Liver (tissue), 9 donors: Measurements from ENCODE around the gene OSCP1. TPM values are rescaled to one million over a fixed set of nuclear protein-coding genes. Genes with fewer than 3 reads are reported as not detected.

Source experiments
- DNase-seq: peaks from one replicate; pipeline ENCODE4 v3.0.0-alpha.2; 2017; ENCODE audit warnings: low spot score
- H3K27ac ChIP-seq, 2 donors: one replicate each; pipeline ENCODE4 v1.7.0; 2013; ENCODE audit warnings: inconsistent platforms in 2 of 2, low read length in 2 of 2, control low read depth in 1 of 2, low read depth in 1 of 2, mild to moderate bottlenecking in 1 of 2
- H3K27me3 ChIP-seq, 4 donors: one replicate each; pipeline versions ENCODE4 v1.6.1 to v1.7.0; 2013; ENCODE audit warnings: low read length in 3 of 4, inconsistent platforms in 1 of 4, mild to moderate bottlenecking in 1 of 4, moderate library complexity in 1 of 4; ENCODE audit not compliant: control insufficient read depth in 4 of 4, insufficient read depth in 4 of 4
- H3K36me3 ChIP-seq, 4 donors: one replicate each; pipeline versions ENCODE4 v1.6.1 to v1.7.0; 2013; ENCODE audit warnings: low read length in 3 of 4, mild to moderate bottlenecking in 3 of 4, low read depth in 1 of 4, moderate library complexity in 1 of 4; ENCODE audit not compliant: control insufficient read depth in 4 of 4, insufficient read depth in 3 of 4
- H3K4me1 ChIP-seq, 4 donors: one replicate each; pipeline versions ENCODE4 v1.6.1 to v1.7.0; 2013; ENCODE audit warnings: low read length in 3 of 4, mild to moderate bottlenecking in 3 of 4, moderate library complexity in 1 of 4; ENCODE audit not compliant: control insufficient read depth in 4 of 4, insufficient read depth in 4 of 4
- H3K4me3 ChIP-seq, 3 donors: one replicate each; pipeline versions ENCODE4 v1.6.1 to v1.7.0; 2013; ENCODE audit warnings: low read length in 3 of 3, control low read depth in 1 of 3, low read depth in 1 of 3, mild to moderate bottlenecking in 1 of 3
- H3K9ac ChIP-seq, 2 donors: one replicate each; pipeline ENCODE4 v1.7.0; 2013; ENCODE audit warnings: low read length in 2 of 2, mild to moderate bottlenecking in 2 of 2, moderate library complexity in 2 of 2, control low read depth in 1 of 2, low read depth in 1 of 2
- H3K9me3 ChIP-seq, 4 donors: one replicate each; pipeline versions ENCODE4 v1.6.1 to v1.7.0; 2013; ENCODE audit warnings: low read length in 3 of 4; ENCODE audit not compliant: control insufficient read depth in 4 of 4
- EGR1 ChIP-seq, 2 donors: IDR thresholded peaks; 2 replicates each; pipeline ENCODE4 v1.6.1; 2016 to 2018; ENCODE audit warnings: antibody characterized with exemption in 2 of 2, low read depth in 2 of 2
- FOXA2 ChIP-seq: IDR thresholded peaks from 2 replicates; pipeline ENCODE4 v1.6.1; 2016; ENCODE audit warnings: antibody characterized with exemption
- GABPA ChIP-seq, 2 donors: IDR thresholded peaks in 1 of 2; conservative IDR thresholded peaks in 1 of 2; 2 replicates each; pipeline ENCODE4 v1.6.1; 2016; ENCODE audit warnings: antibody characterized with exemption in 2 of 2, mild to moderate bottlenecking in 1 of 2, moderate library complexity in 1 of 2
- HNF4A ChIP-seq, 2 donors: conservative IDR thresholded peaks; 2 replicates each; pipeline ENCODE4 v1.6.1; 2016; ENCODE audit warnings: antibody characterized with exemption in 2 of 2, mild to moderate bottlenecking in 2 of 2
- HNF4G ChIP-seq: IDR thresholded peaks from 2 replicates; pipeline ENCODE4 v1.6.1; 2016; ENCODE audit warnings: antibody characterized with exemption
- JUND ChIP-seq, 2 donors: IDR thresholded peaks; 2 replicates each; pipeline ENCODE4 v1.6.1; 2016; ENCODE audit warnings: antibody characterized with exemption in 2 of 2
- NR2F2 ChIP-seq: IDR thresholded peaks from 2 replicates; pipeline ENCODE4 v1.6.1; 2016; ENCODE audit warnings: antibody characterized with exemption
- RAD21 ChIP-seq, 2 donors: IDR thresholded peaks; 2 replicates each; pipeline ENCODE4 v1.6.1; 2016; ENCODE audit warnings: antibody characterized with exemption in 2 of 2, mild to moderate bottlenecking in 2 of 2
- RXRA ChIP-seq, 2 donors: IDR thresholded peaks; 2 replicates each; pipeline ENCODE4 v1.6.1; 2017 to 2018; ENCODE audit warnings: antibody characterized with exemption in 2 of 2, mild to moderate bottlenecking in 1 of 2
- SP1 ChIP-seq: IDR thresholded peaks from 2 replicates; pipeline ENCODE4 v1.6.1; 2018; ENCODE audit warnings: antibody characterized with exemption, mild to moderate bottlenecking
- TAF1 ChIP-seq: conservative IDR thresholded peaks from 2 replicates; pipeline ENCODE4 v1.6.1; 2016; ENCODE audit warnings: antibody characterized with exemption, mild to moderate bottlenecking
- YY1 ChIP-seq: IDR thresholded peaks from 2 replicates; pipeline ENCODE4 v1.6.1; 2016; ENCODE audit warnings: antibody characterized with exemption, mild to moderate bottlenecking
- ZBTB33 ChIP-seq: IDR thresholded peaks from 2 replicates; pipeline ENCODE4 v1.6.1; 2016; ENCODE audit warnings: antibody characterized with exemption
- WGBS: extraction: QIAGEN DNeasy Blood & Tissue Kit; methylation state at CpG from one replicate; pipeline ENCODE4 v1.1.7; 2013; 5-methylcytosine and 5-hydroxymethylcytosine counted together
- polyA plus RNA-seq, 2 donors: library from polyadenylated mRNA; stranded (reverse) in 1 of 2; unstranded in 1 of 2; fragments of 200-250 nt in 1 of 2; fragments of >200 nt in 1 of 2; fragmentation: Nextera tagmentation in 1 of 2; extraction: Ambion mirVana in 1 of 2; gene quantifications; one replicate each; pipeline versions ENCODE4 v1.2.1 to v1.2.3, GENCODE V29; 2013 to 2015
- total RNA-seq, 2 donors: library from RNA; depleted of rRNA; stranded (reverse); fragments of >200 nt; gene quantifications; one replicate each; pipeline ENCODE4 v1.2.3, GENCODE V29; 2014
- TF ChIP-seq, protein P1 (sequence below): IDR thresholded peaks from 2 replicates; pipeline ENCODE4 v1.6.1; 2016; ENCODE audit warnings: antibody characterized with exemption
- TF ChIP-seq, protein P2 (sequence below): fragments of 150-350 bp; IDR thresholded peaks from 2 replicates; pipeline ENCODE4 v1.5.1; 2017; ENCODE audit warnings: improper control_type of control experiment, low read depth, low read length; ENCODE audit not compliant: missing input control
- donor health status: healthy.
- donor health status: healthy.
- donor health status: healthy.
- donor health status: healthy.
- donor health status: healthy.

Gene OSCP1
- total and polyA plus RNA-seq, 4 donors = 1.1 to 1.7 (median 1.5) TPM

- Histone ChIP-seq H3K4me1 (peaks cover 0 to 13% (median 7%) of the 10 kb centered on the region in 4 donors), H3K27me3 (no peaks in the 10 kb centered on the region), H3K9me3 (no peaks in the 10 kb centered on the region), H3K36me3 (peaks cover 0 to 22% (median 19%) of the 10 kb centered on the region in 4 donors), H3K9ac (no peak overlapping the region), H3K27ac (no peak overlapping the region), H3K4me3 (no peak overlapping the region)
- no peak for DNase-seq
- TF ChIP-seq, protein P1, sequence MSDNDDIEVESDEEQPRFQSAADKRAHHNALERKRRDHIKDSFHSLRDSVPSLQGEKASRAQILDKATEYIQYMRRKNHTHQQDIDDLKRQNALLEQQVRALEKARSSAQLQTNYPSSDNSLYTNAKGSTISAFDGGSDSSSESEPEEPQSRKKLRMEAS = no peak
- no peak for TF ChIP-seq FOXA2
- TF ChIP-seq RXRA (IDR thresholded peaks at IDR 0.05) = no peak
- no peak for TF ChIP-seq YY1
- no peak for TF ChIP-seq RAD21 (IDR thresholded peaks at IDR 0.05)
- TF ChIP-seq, protein P2, sequence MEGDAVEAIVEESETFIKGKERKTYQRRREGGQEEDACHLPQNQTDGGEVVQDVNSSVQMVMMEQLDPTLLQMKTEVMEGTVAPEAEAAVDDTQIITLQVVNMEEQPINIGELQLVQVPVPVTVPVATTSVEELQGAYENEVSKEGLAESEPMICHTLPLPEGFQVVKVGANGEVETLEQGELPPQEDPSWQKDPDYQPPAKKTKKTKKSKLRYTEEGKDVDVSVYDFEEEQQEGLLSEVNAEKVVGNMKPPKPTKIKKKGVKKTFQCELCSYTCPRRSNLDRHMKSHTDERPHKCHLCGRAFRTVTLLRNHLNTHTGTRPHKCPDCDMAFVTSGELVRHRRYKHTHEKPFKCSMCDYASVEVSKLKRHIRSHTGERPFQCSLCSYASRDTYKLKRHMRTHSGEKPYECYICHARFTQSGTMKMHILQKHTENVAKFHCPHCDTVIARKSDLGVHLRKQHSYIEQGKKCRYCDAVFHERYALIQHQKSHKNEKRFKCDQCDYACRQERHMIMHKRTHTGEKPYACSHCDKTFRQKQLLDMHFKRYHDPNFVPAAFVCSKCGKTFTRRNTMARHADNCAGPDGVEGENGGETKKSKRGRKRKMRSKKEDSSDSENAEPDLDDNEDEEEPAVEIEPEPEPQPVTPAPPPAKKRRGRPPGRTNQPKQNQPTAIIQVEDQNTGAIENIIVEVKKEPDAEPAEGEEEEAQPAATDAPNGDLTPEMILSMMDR = no peak
- no peak for TF ChIP-seq TAF1
- no peak for TF ChIP-seq SP1
- no peak for TF ChIP-seq JUND (IDR thresholded peaks at IDR 0.05)
- TF ChIP-seq HNF4G = no peak
- no peak for TF ChIP-seq ZBTB33
- no peak for TF ChIP-seq GABPA (IDR thresholded peaks at IDR 0.05 in 1 of 2, conservative IDR thresholded peaks at IDR 0.05 in 1 of 2)
- 97% methylated on average over 4 of the region's 4 CpGs for WGBS
These were observed 57.4 kb downstream of the OSCP1 start for GRCh38 chr1:36392836-36393235.

GRCh38 chr1:36391271-36391670, 59.0 kb downstream of the OSCP1 start:
- TF ChIP-seq HNF4A (conservative IDR thresholded peaks at IDR 0.05) (no peak), SP1 (no peak), HNF4G (no peak), NR2F2 (no peak), RAD21 (IDR thresholded peaks at IDR 0.05) (no peak), EGR1 (IDR thresholded peaks at IDR 0.05; ENCODE audit: low read depth in 2 of 2) (no peak), TAF1 (no peak), ZBTB33 (no peak), GABPA (IDR thresholded peaks at IDR 0.05 in 1 of 2, conservative IDR thresholded peaks at IDR 0.05 in 1 of 2) (no peak)
- TF ChIP-seq, protein P1 = no peak
- H3K36me3 ChIP-seq = peaks cover 0 to 22% (median 19%) of the 10 kb centered on the region in 4 donors
- H3K27ac ChIP-seq = no peak overlapping the region
- 94% methylated on average over 8 of the region's 8 CpGs for WGBS
- no peak overlapping the region for H3K9ac ChIP-seq
- no peaks in the 10 kb centered on the region for H3K9me3 ChIP-seq
- H3K4me1 ChIP-seq = peaks cover 0 to 19% (median 10%) of the 10 kb centered on the region in 4 donors
- no peaks in the 10 kb centered on the region for H3K27me3 ChIP-seq
- H3K4me3 ChIP-seq = no peak overlapping the region
- DNase-seq = no peak
